Lower leg skin (tissue), 3 donors: Measurements from ENCODE around the gene MTSS2.

Experiments
- CTCF ChIP-seq, 3 donors: fragments of 450-650 bp; IDR thresholded peaks; one replicate each; pipeline ENCODE4 v1.5.1; 2016; ENCODE audit warnings: antibody characterized with exemption in 3 of 3, mild to moderate bottlenecking in 3 of 3, moderate library complexity in 2 of 3
- POLR2A ChIP-seq, 2 donors: fragments of 450-650 bp; IDR thresholded peaks; one replicate each; pipeline ENCODE4 v1.6.1; 2016 to 2017; ENCODE audit warnings: antibody characterized with exemption in 2 of 2, mild to moderate bottlenecking in 1 of 2, moderate library complexity in 1 of 2

GRCh38 chr16:70715860-70716357, 30.1 kb upstream of the MTSS2 start:
- TF ChIP-seq CTCF (IDR thresholded peaks at IDR 0.05) (no peak), POLR2A (IDR thresholded peaks at IDR 0.05) (no peak)
